ENCODE measurements around the gene CSPG4. TPM values are rescaled to one million over a fixed set of nuclear protein-coding genes. Genes with fewer than 3 reads are reported as not detected.
A peak's percentile ranks its signal among the peaks of the same experiment; 100 is the strongest.

The CSPG4 gene
- total and polyA plus RNA-seq, 2 of the 4 experiments (the other 2 are of a cell fraction) = 12.4 to 28.4 TPM

DNA sequence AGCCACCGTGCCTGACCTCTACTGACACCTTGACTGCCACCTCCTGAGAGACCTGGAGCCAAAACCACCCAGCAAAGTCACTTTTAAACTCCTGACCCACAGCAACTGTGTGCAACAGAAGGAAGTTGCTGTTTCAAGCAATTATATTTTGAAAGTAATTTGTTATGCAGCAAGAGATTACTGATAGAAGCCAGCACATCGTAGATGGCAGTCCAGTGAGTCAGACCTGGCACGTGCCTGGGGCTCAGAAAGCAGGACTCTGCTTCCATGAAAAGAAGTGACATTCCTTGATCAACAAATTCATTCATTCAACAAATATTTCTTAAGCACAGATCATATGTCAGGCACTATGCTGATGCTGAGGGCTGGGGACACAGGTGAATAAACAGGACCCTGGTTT lies 5.7 kb upstream of the CSPG4 start:
- intact Hi-C loops (cut with micrococcal nuclease) (no loop called here), dilution Hi-C loops (cut with HindIII; ENCODE audit: low sequenced_read_pairs, unreplicated experiment) (no loop called here), in situ Hi-C loops (cut with MboI; ENCODE audit: low sequenced_read_pairs) (no loop called here)
- Histone ChIP-seq H2BK20ac (ENCODE audit: low read depth, low read length) (peak overlapping the region; percentile 59), H3K4me1 (ENCODE audit: control insufficient read depth, insufficient read depth, low read length) (peaks cover 19% of the 10 kb centered on the region), H3K27me3 (ENCODE audit: control insufficient read depth, insufficient read depth, low read length) (no peaks in the 10 kb centered on the region), H3K4ac (ENCODE audit: low read depth, low read length) (peak overlapping the region; percentile 68; the same call in 1 of the 2 replicates), H3K27ac (ENCODE audit: insufficient read depth, low read length) (peak overlapping the region; percentile 12; the same call in 1 of the 2 replicates), H3K36me3 (ENCODE audit: control insufficient read depth, insufficient read depth, low read length) (no peaks in the 10 kb centered on the region), H3K9me1 (ENCODE audit: insufficient read depth, low read length) (peaks cover 16% of the 10 kb centered on the region), H4K5ac (ENCODE audit: low read depth, low read length) (no peak overlapping the region), H3K23ac (ENCODE audit: low read depth, low read length) (no peak overlapping the region), H4K20me1 (ENCODE audit: insufficient read depth, low read length) (peaks cover 5% of the 10 kb centered on the region; the same call in 1 of the 2 replicates), H4K91ac (ENCODE audit: insufficient read depth, low read depth, low read length) (no peak overlapping the region), H3K9ac (ENCODE audit: low read depth, low read length) (no peak overlapping the region), H2BK5ac (ENCODE audit: low read depth, low read length, poor library complexity, severe bottlenecking) (peak overlapping the region; percentile 4), H3K79me1 (ENCODE audit: low read depth in 1 of 2, low read length in 2 of 2) (peaks cover 0 to under 1% of the 10 kb centered on the region in 2 experiments; a peak in 1 of 4 replicates), H3K4me2 (ENCODE audit: low read depth, low read length) (no peak overlapping the region), H3K4me3 (ENCODE audit: insufficient read depth, low read depth, low read length) (no peak overlapping the region), H2AK9ac (replicated peaks; ENCODE audit: low read depth, low read length, poor library complexity) (peak overlapping the region; percentile 92), H2AK5ac (ENCODE audit: low read depth, low read length) (peak overlapping the region; percentile 60), H3K18ac (ENCODE audit: low read depth, low read length) (no peak overlapping the region; the same call in 1 of the 2 replicates), H2BK120ac (ENCODE audit: low read depth, low read length) (peak overlapping the region; percentile 65), H4K8ac (ENCODE audit: low read depth in 2 of 2, low read length in 2 of 2) (no peak overlapping the region; a peak in 1 of 4 replicates), H3K9me3 (ENCODE audit: control insufficient read depth, insufficient read depth, low read length) (no peaks in the 10 kb centered on the region), H3K56ac (ENCODE audit: extremely low read depth, insufficient read depth, low read length) (no peak overlapping the region), H3K14ac (replicated peaks; ENCODE audit: low read depth, low read length) (peak overlapping the region; percentile 43; the same call in 1 of the 2 replicates), H2AFZ (replicated peaks; ENCODE audit: low read length, poor library complexity) (no peak overlapping the region), H2BK15ac (ENCODE audit: low read depth, low read length) (peak overlapping the region; percentile 50; the same call in 1 of the 3 replicates)
- DNase-seq (peak; percentile 76), ATAC-seq (ENCODE audit: low read depth) (peak; percentile 73)
- no peak for TF ChIP-seq MAFK (IDR thresholded peaks at IDR 0.05; ENCODE audit: low read depth, low read length)
- TF ChIP-seq, protein P1, sequence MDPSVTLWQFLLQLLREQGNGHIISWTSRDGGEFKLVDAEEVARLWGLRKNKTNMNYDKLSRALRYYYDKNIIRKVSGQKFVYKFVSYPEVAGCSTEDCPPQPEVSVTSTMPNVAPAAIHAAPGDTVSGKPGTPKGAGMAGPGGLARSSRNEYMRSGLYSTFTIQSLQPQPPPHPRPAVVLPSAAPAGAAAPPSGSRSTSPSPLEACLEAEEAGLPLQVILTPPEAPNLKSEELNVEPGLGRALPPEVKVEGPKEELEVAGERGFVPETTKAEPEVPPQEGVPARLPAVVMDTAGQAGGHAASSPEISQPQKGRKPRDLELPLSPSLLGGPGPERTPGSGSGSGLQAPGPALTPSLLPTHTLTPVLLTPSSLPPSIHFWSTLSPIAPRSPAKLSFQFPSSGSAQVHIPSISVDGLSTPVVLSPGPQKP (IDR thresholded peaks at IDR 0.05; ENCODE audit: borderline replicate concordance, low read depth, low read length) = no peak
- peak; percentile 59; the same call in 1 of the 2 replicates for TF ChIP-seq MXI1 (IDR thresholded peaks at IDR 0.05; ENCODE audit: borderline replicate concordance, low read depth, low read length)
- no peak for TF ChIP-seq RCOR1 (IDR thresholded peaks at IDR 0.05; ENCODE audit: insufficient replicate concordance, low read length)
- TF ChIP-seq CHD1 (IDR thresholded peaks at IDR 0.05; ENCODE audit: low read depth, low read length) = no peak
- TF ChIP-seq POLR2A (IDR thresholded peaks at IDR 0.05; ENCODE audit: low read depth, low read length) = no peak
- no peak for TF ChIP-seq RFX5 (IDR thresholded peaks at IDR 0.05; ENCODE audit: low read depth, low read length)
- TF ChIP-seq CEBPB (IDR thresholded peaks at IDR 0.05; ENCODE audit: low read depth, low read length) = peak; percentile 49; the same call in 1 of the 2 replicates
- TF ChIP-seq MAZ (IDR thresholded peaks at IDR 0.05; ENCODE audit: borderline replicate concordance, low read depth, low read length) = no peak
- TF ChIP-seq BHLHE40 (IDR thresholded peaks at IDR 0.05; ENCODE audit: low read depth, low read length) = peak; percentile 100
- TF ChIP-seq, protein P2, sequence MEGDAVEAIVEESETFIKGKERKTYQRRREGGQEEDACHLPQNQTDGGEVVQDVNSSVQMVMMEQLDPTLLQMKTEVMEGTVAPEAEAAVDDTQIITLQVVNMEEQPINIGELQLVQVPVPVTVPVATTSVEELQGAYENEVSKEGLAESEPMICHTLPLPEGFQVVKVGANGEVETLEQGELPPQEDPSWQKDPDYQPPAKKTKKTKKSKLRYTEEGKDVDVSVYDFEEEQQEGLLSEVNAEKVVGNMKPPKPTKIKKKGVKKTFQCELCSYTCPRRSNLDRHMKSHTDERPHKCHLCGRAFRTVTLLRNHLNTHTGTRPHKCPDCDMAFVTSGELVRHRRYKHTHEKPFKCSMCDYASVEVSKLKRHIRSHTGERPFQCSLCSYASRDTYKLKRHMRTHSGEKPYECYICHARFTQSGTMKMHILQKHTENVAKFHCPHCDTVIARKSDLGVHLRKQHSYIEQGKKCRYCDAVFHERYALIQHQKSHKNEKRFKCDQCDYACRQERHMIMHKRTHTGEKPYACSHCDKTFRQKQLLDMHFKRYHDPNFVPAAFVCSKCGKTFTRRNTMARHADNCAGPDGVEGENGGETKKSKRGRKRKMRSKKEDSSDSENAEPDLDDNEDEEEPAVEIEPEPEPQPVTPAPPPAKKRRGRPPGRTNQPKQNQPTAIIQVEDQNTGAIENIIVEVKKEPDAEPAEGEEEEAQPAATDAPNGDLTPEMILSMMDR (conservative IDR thresholded peaks at IDR 0.05; ENCODE audit: low read depth, low read length) = no peak
- TF ChIP-seq, protein P3, sequence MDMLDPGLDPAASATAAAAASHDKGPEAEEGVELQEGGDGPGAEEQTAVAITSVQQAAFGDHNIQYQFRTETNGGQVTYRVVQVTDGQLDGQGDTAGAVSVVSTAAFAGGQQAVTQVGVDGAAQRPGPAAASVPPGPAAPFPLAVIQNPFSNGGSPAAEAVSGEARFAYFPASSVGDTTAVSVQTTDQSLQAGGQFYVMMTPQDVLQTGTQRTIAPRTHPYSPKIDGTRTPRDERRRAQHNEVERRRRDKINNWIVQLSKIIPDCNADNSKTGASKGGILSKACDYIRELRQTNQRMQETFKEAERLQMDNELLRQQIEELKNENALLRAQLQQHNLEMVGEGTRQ (IDR thresholded peaks at IDR 0.05; ENCODE audit: low read depth, low read length) = peak; percentile 87
- TF ChIP-seq FOS (IDR thresholded peaks at IDR 0.05; ENCODE audit: low read depth, low read length) = 0 out of 2 replicates have a peak, but pooled peaks have one; percentile 47
- no peak for TF ChIP-seq RAD21 (IDR thresholded peaks at IDR 0.05; ENCODE audit: low read length)
- no peak for TF ChIP-seq NFE2L2 (IDR thresholded peaks at IDR 0.05; ENCODE audit: low read depth, low read length)
- no peak for TF ChIP-seq SMC3 (IDR thresholded peaks at IDR 0.05; ENCODE audit: low read depth, low read length)
- CTCF ChIA-PET = no interaction called here
- BruUV-seq (replicated peaks) = no TSS peak
- no CpG with 5 or more reads among the region's 3 CpGs for WGBS, 2 experiments (ENCODE audit: extremely low coverage in 2 of 2, insufficient read length in 1 of 2)
- POLR2A ChIA-PET (ENCODE audit: unreplicated experiment) = no interaction called here

All from IMR-90 (cell line).